GM21526 (cell line): Measurements from ENCODE around the gene TMEM132C.

Experiments used
- ATAC-seq: cut with Tn5 transposase; IDR thresholded peaks from one replicate; pipeline ENCODE4 v1.9.1; 2021; ENCODE audit warnings: moderate library complexity; ENCODE audit not compliant: unreplicated experiment, low FRiP score

The TMEM132C gene

DNA sequence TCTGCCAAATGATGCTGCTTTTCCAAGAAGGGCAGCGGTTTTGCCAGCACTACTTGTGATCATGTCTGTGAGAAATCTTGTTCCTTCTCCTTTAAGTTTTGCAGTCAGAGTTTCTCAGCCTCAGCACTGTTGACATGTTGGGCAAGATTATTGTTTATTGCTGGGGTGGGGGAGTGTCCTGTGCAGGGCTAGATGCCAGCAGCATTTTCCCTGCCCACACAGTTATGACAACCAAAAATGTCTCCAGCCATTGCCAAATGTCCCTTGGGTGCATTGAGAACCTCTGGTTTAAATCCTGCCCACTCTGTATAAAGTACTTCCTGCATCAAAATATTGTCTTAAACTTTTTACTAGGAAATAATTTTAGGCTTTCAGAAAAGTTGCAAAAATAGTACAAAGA lies 20.0 kb downstream of the TMEM132C start:
- ATAC-seq, result no peak

DNA sequence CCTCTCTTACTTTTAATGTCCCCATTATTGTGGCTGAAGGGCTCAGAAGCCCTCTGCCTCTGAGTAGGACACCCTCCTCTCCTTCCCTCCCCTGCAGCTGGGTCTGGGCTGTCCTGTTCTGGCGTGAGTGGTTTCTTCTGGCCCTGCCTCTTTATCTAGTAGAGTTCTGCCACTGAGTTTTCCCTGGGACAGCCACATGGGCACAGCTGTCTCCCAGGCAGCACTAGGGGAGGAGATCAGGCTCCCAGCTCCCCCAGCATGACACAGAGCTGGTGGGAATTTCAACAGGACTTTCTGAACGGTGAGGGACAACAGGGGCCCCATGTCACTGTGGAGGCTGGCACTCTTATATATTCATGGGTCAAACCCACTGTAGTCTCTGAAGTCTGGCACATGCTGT lies 21.4 kb downstream of the TMEM132C start:
- ATAC-seq, result no peak

DNA sequence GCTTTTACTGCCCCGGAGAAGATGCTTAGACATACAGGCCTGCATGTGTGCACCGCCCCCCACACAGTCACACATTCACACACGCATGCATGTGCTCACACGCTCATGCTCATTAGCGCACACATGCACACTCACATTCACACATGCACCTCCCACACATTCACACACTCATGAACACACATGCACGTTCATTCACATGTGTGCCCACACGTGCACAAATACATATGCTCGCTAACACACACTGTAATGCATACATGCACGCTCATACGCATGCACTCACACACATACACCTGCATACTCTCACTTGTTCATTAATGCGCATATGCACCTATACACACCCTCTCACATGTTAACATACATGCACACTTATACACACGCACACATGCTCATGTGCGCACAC lies 21.9 kb downstream of the TMEM132C start:
- ATAC-seq, result no peak

DNA sequence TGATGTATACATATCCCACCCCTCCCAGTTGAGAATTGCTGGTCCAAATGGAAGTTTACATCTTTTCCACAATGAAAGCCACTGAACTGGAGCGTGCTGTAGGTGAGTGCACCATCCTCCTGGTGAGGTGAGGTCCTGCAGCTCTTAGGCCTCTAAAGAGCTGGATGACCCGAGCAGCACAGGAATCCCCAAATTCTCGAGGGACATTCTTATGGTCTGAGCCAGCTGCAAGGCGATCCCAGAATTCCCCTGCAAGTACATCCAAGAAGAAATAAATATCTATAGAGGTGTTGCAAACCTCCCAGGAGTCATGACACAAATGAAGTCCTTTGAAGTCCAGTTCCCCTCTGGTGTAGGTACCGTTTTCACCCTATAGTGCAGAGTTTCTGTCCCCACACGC lies 24.0 kb downstream of the TMEM132C start:
- no peak for ATAC-seq

DNA sequence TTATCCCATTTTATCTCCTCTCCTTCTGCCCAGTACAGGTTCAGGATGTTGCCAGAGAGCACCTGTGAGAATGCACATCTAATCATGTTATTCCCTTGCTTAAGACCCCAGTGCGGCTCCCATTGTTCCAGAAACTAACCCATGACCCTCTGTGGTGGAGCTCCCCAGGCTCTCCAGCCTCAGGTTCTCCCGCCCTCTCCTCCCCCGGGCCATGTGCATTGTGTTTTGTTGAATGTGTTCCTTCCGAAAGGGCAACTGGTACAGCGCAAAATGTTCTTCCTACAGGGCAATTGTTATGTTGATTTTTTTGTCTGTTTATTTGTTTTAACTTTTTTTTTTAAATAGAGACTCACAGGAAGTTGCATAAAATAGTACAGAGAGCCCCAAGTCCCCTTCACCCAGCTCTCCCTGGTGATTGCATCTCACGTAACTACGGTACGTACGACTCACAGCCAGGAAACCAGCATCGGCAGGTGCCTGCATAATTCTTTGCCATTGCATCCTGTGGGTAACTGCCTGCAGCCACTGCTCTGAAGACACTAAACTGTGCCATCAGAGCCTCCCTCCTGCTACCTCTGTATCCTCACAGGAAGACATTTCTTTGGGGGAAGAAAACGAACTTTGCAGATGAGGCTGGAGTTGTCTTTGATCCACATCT lies 31.2 kb downstream of the TMEM132C start:
- no peak for ATAC-seq

DNA sequence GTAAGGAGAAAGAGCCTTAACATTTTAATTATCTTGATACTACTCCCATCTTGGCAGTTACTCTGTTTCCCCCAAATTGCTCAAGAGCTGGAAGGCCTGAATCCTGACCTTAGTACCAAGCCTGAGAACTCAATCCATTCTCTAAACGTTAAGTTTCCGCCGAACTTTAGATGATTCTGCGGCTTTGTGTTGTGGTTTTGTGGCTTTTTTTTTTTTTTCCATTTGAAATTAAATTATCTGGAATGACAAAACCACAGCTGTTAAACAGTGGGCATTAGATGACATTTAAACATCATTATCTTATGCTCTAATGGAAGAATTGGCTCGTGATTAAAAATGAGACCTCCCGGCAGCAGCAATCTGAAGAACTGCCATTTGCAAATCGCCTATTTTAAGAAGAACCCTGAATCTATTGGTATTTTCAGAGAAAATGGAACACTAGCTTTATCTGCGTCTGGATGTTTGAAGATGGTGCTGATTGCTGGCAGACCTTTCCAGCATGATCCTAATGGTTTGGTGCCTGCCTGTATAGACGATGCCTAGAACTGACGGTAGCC lies 38.4 kb downstream of the TMEM132C start:
- ATAC-seq, result no peak

DNA sequence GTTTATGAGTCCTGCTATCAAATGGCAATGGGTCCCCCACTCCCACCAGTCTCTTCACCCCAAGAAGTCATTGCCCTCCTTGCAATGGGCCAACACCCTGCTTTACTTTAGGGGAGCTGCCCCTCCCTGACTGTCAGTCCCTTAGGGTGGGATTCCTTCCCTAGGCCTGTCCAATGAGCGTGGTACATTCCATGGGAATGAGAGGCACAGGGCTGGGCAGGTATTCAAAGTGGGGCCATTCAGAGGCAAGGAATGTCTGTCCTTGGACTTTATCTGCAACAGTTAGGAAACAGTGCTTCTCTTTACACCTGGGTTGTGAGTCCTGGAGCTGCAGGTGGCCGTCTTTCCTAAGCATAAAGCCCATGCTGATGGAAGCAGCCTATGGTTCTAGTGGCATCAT lies 40.8 kb downstream of the TMEM132C start:
- ATAC-seq, result no peak

DNA sequence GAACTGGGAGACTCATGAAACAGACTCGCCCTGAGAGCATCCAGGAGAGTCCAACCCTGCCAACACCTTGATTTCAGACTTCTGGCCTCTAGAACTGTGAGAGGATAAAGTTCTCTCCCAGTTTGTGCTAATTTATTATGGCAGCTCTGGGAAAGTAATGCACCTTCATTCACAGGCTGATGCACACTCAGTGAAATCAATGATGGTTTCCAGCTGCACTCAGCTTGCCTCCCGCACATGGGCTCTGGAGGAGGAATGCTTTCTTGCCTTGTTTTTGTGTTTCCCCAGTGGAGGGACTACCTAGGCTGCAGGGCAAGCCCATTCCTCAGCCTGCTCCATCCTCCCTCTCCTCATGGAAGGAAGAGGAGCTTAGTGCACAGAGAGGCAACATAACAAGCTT lies 45.7 kb downstream of the TMEM132C start:
- no peak for ATAC-seq

DNA sequence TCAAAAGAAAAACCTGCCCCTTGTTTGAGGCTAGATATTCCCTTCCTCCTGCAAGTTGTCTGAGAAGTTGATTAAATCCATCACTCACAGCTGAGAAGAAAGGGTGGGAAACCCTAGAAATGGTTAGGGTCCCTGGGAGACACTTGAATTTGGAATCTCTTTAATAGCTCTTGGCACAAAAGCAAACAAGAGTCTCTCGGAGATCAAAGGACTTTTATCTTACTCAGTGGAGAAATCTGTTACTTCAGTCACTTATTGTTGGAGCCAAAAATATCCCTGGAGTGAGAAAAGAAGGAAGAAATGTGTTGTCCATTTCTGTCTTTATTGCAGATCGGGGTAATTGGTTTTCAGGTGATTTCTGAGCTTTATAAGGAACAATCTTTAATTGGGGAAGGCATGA lies 47.0 kb downstream of the TMEM132C start:
- ATAC-seq, result no peak

DNA sequence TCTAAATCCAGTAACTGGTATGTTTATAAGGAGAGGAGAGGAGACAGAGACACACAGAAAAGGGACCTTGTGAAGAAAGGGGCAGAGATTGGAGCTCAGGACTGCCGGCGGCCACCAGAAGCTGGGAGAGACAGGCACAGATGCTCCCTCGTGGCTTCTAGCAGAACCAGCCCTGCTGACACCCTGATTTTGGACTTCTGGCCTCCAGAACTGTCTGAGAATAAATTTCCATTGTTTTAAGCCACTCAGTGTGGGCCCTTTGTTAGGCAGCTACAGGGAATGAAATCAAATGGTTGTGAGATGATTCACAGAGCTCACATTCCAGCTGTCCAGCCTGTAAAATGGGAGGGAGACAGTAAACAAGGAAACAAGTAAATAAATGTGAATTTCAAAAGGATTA lies 47.6 kb downstream of the TMEM132C start:
- ATAC-seq, result no peak

DNA sequence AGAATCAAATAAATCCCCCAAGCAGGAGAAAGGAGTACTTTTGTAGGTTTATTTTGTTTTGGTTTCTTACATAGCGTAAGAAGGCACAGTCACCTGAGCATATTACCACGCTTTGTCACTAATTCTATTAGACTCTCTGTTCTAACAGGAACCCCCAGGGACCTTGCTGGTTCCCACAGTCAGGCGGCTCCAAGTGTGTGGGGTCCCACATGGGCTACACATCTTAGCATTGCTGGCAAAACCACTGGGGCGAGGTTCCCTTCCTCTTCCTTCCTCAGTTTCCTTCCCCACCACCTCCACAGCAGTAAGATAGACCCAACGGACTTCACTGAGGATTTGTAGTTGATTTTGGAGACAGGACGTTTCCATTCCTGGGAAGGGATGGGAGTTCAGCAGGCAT lies 49.1 kb downstream of the TMEM132C start:
- no peak for ATAC-seq

DNA sequence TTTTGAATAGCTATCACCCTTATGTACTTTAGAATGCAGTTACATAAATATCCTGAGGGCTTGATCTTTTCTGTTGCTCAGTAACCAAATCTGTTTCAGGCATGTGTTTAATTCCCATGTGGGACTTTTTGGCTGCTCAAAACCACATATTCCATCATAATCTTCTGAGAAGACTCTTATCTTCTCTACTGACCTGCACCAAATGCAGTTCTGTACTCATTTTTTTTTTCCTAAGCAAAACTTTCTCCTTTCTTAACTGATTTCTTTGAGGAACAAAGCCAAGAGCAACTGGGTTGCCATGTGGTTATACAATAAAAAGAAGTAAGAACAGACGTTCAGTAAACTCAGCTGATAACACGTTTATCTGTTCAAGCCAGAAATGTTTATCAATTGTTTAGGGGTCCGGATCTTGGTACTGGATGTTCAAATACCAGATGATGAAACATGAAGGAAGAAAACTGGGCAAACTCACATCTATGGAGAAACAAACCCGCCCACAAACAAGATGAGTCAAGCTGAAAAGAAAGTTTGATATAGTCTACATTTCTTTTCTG lies 50.1 kb downstream of the TMEM132C start:
- no peak for ATAC-seq

DNA sequence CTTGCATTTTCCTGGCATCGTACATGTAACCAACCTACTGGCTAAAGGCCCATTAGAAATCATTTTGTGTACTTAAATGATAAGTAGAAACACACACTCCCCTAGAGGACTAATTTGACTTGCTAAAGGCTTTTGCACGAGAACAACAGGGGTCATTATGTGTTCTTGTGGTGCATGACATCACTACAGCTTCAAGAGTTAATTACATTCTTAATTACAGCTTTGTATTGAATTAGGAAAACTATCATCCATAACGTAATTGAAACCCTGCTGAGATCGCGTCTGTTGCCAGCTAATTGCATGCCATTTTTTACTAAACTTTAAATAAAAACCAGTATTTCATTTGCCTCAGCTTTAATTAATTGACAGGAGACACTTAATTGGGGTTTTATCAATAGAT lies 51.4 kb downstream of the TMEM132C start:
- no peak for ATAC-seq

DNA sequence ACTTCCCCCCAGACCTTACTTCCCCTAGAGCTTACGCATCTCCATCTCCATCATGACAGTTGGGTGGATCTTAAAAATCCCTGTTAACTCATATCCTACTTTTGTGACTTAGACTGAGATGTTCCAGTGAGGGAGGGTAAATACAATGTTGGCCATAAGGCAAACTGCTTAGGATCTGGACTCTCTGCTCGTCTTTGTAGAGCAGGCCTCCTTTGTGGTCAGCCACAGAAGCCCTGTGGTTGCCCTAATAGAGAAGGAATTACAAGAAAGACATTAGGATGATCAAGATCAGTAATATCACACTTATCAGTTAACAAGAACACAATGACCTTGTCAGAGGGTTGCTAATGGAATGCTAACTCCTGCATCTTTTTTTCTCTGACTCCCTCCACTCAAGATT lies 52.0 kb downstream of the TMEM132C start:
- no peak for ATAC-seq

DNA sequence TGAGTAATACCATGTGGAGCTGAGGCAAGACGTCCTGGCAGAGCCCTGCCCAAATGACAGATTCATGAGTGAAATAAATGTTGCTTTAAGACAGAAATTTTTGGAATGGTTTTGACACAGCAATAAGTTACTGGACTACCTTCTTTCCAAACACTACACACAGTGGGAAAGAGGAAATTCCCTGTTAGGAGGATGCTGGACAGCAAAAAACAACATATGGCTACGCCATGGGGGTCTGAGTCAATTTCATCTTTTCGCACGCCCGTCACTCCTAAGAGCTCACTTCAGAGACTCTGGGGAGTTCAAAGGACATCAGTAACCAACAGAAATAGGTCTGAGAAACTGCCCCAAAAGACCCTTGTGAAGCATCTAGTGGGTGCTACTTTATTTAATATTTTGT lies 55.4 kb downstream of the TMEM132C start:
- no peak for ATAC-seq

DNA sequence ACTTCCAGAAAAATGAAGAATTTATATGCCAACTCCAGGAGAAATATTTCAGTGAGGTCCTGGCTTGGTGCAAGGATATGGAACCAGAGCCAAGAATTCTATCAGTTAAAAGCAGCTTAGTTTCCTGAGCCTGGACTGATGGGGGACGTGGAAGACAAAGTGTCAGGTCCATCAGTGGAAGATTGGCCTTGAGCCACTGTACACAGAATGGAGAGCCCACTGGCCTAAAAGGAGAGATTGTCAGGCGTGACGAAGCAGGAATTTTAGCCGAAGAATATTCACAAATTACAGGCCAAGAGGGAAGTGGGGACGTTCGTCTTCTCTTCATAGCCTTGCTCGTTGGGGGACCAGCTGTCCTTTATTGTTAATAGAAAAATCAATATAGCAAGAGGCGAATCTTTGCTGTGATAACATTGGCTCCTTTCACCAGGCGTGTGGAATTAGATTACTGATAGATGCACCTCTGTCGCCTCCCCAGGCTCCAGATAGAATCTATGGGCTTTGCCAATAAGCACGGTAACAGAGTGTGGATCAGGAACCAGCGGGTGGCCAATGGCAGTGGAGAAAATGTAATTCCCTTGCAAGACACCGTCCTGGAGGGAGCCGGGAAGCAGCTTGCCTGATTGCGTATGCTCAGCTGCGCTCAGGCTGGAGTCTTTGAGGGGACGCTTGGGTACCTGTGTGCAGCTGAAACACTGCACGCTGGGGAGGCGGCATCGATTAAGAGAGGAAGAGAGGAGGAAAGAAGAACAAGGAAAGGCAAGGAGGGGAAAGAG lies 56.4 kb downstream of the TMEM132C start:
- no peak for ATAC-seq

DNA sequence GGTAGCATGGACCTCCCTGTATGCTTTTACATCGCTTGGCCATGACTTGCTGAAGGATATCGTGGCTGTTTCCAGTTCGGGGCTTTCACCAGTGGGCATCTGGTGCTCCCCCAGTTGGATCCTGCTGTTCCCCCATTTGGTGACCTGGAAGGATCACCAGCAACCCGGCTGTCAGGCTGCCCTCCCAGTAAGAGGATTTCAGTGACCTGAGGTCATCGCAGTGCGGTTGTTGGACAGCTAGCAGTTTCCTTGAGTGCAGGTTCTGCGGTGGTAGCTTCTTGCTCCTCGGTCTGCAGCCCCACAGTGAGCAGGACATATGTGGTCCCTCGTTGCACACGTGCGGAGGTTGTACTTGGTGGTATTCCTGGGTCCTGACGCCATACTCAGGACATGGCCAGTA lies 58.7 kb downstream of the TMEM132C start:
- no peak for ATAC-seq

DNA sequence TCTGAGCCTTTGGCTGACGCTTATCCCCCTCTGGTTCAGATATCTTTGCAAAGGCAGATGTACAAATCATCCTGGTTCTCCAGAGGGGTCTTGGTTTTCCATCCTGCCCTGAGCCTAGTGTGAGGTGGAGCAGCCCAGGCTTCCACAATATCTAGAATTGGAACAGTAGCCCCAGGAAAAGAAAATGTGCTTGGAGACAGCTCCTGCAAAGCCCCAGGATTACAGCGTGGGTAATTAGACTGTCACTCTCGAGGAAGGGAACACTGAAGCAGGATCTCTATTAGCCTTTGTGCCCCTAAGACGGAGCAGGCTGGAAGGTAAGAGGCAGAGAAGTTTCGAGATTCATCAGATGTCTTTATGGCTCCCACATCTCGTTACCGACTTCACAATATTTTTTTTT lies 59.4 kb downstream of the TMEM132C start:
- no peak for ATAC-seq

DNA sequence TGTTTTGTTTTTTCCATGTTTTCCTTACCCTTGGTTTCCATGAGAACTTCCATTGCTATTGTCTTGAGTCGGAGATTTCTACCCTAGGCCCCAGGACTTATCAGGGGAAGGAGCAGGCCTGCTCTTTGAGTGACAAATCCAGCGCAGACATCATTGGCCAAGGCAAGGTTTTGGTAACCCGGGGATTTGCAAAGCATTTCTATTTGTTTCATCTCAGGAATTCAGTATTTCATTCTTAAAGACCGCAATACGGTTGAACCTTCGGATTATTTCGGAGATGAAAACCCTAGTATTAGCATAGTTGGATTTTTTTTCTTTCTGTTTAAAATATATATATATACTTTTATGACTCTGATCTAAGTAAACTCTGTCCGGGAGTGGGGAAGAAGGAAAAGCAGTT lies 62.0 kb downstream of the TMEM132C start:
- ATAC-seq, result no peak

DNA sequence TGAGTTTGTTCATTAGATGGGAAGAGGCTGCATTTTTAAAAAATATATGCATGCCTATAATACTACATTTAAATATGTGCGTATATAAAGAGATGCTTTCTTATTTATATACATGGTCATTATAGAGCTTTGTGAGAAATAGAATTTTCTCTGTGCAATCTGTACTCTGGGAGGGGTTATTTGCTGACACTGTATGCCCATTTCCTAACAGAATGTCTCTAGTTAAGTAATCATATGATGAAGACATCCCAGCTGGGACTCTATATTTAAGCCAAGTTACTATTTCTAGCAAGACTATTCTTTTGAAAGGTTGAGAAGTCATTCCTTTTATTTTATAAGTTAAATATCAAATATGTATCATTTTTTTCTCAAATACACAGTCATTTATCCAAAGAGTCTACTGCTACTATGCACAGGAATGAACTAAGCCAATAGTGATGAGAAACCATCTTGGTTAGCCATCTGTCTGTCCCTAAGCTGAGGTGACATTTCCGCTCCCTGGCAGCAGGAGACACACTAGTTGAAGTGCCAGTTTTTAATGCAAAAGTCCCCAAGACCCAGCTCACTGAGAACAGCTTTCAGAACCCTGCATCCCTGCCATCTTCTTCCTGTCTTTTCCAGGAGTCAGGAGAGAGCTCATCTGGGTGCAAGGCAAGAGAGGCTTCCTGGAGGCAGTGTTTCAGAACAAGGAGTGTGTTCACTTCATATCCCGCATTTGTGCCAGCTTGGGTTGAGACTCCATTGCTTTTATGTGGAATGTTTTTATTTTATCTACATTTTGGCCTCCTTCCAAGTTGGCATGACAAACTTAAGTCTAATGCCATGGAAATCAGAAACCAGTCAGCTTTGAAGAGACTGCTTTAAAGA lies 69.5 kb downstream of the TMEM132C start:
- no peak for ATAC-seq

DNA sequence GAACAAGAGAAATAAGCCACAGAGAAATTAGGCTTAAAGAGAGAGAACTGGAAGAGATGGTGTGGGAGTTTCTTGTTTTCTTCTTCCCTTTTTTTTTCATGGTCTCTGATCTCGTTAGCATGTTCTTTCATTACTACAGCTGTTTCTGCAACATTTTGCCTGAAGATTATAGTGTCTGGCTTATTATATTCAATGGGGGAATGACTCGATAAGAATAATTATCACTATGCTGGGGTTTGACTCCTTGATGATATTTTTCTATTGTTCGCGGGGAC lies 70.0 kb downstream of the TMEM132C start:
- ATAC-seq, result no peak
